Gastroesophageal sphincter (tissue), 4 donors: ENCODE results near the gene PPP3R2. TPM values are rescaled to one million over a fixed set of nuclear protein-coding genes. Genes with fewer than 3 reads are reported as not detected.
"Not testable (repeated sequence)": the region's sequence is repeated elsewhere in the genome, so short reads cannot be mapped to it uniquely, and the experiment has no call there.

Source experiments
- ATAC-seq: fragments of 150-250 bp; one replicate; pipeline ENCODE4 v1.9.1; 2016; ENCODE audit warnings: mild to moderate bottlenecking, moderate library complexity
- H3K27ac ChIP-seq, 4 donors: fragments of 200-600 bp; sonication (generic) in 3 of 4; 1 replicate in 3 of 4; 2 replicates in 1 of 4; pipeline ENCODE4 v1.5.1; 2016 to 2019
- H3K27me3 ChIP-seq: fragments of 200-600 bp; sonication (generic); one replicate; pipeline ENCODE4 v1.5.1; 2019
- H3K36me3 ChIP-seq, 2 donors: fragments of 200-600 bp; sonication (generic); one replicate each; pipeline ENCODE4 v1.5.1; 2019; ENCODE audit warnings: control low read depth in 1 of 2
- H3K4me1 ChIP-seq, 3 donors: fragments of 200-600 bp; sonication (generic); 1 replicate in 2 of 3; 2 replicates in 1 of 3; pipeline ENCODE4 v1.5.1; 2016 to 2019; ENCODE audit warnings: control low read depth in 2 of 3
- H3K4me3 ChIP-seq, 2 donors: fragments of 200-600 bp; sonication (generic); one replicate each; pipeline ENCODE4 v1.5.1; 2019; ENCODE audit warnings: mild to moderate bottlenecking in 1 of 2, moderate library complexity in 1 of 2
- H3K9me3 ChIP-seq, 3 donors: fragments of 200-600 bp; sonication (generic); one replicate each; pipeline ENCODE4 v1.5.1; 2017 to 2019; ENCODE audit warnings: control low read depth in 2 of 3
- CTCF ChIP-seq, 4 experiments: fragments of 200-600 bp in 2 of 4; fragments of 450-650 bp in 2 of 4; sonication (generic) in 1 of 4; IDR thresholded peaks; one replicate each; pipeline ENCODE4 v1.5.1; 2017 to 2019; ENCODE audit warnings: antibody characterized with exemption in 4 of 4, mild to moderate bottlenecking in 2 of 4, moderate library complexity in 2 of 4
- EP300 ChIP-seq: sonication (generic); formaldehyde crosslinking; IDR thresholded peaks from one replicate; pipeline ENCODE4 v1.6.1; 2017; ENCODE audit warnings: antibody characterized with exemption, mild to moderate bottlenecking
- POLR2A ChIP-seq, 2 donors: fragments of 450-650 bp; IDR thresholded peaks; one replicate each; pipeline ENCODE4 v1.6.1; 2017; ENCODE audit warnings: antibody characterized with exemption in 2 of 2, mild to moderate bottlenecking in 2 of 2, moderate library complexity in 1 of 2
- POLR2AphosphoS5 ChIP-seq: sonication (generic); formaldehyde crosslinking; IDR thresholded peaks from one replicate; pipeline ENCODE4 v1.6.1; 2017; ENCODE audit warnings: antibody characterized with exemption
- WGBS, 2 donors: methylation state at CpG; one replicate each; pipeline ENCODE4 v1.1.5; 2018; ENCODE audit warnings: low coverage in 1 of 2; 5-methylcytosine and 5-hydroxymethylcytosine counted together
- total RNA-seq, 4 donors: library from RNA; depleted of rRNA; stranded (reverse); fragments of >200 nt; gene quantifications; one replicate each; pipeline ENCODE4 v1.1.0, GENCODE V29; 2016

PPP3R2 gene
- total RNA-seq, 4 donors from 2014 or later = not detected

GRCh38 chr9:101549472-101550098 is 45.2 kb downstream of the PPP3R2 start:
- not testable (repeated sequence) for H3K27me3 ChIP-seq, ATAC-seq, H3K4me1 ChIP-seq, H3K9me3 ChIP-seq, H3K4me3 ChIP-seq, H3K27ac ChIP-seq
- 81 to 96% methylated on average over 9 to 15 of the region's 18 CpGs for WGBS, 2 donors
- TF ChIP-seq CTCF (IDR thresholded peaks at IDR 0.05) = peak in 3 of 4 experiments; percentile 20 to 44 (median 29)
- peaks cover 22 to 99% of the 10 kb centered on the region in 2 donors for H3K36me3 ChIP-seq

GRCh38 chr9:101543098-101543735 is 51.6 kb downstream of the PPP3R2 start:
- no CpG with 5 or more reads among the region's 14 CpGs for WGBS, 2 donors
- no peak for ATAC-seq
- no peak overlapping the region for H3K4me3 ChIP-seq
- TF ChIP-seq POLR2A (IDR thresholded peaks at IDR 0.05) (no peak), CTCF (IDR thresholded peaks at IDR 0.05) (no peak), EP300 (no peak), POLR2AphosphoS5 (no peak)
- H3K4me1 ChIP-seq = peaks cover 0 to 10% (median 0%) of the 10 kb centered on the region in 3 donors
- no peaks in the 10 kb centered on the region for H3K27me3 ChIP-seq
- peaks cover 11 to 90% of the 10 kb centered on the region in 2 donors for H3K36me3 ChIP-seq
- no peak overlapping the region for H3K27ac ChIP-seq
- no peaks in the 10 kb centered on the region for H3K9me3 ChIP-seq

Other genes with a start within 250 kb of the PPP3R2 start
- gene BAAT, start 210.0 kb downstream of the PPP3R2 start, total RNA-seq = under 1 TPM in 1 of 4 donors, not detected in 3; 0.25 TPM
- 10 to 100 TPM; 11.3 to 14.8 (median 13.4) TPM for gene MRPL50, start 196.4 kb downstream of the PPP3R2 start, total RNA-seq
- 10 to 100 TPM; 19.0 to 21.9 (median 20.5) TPM for gene ZNF189, start 196.1 kb downstream of the PPP3R2 start, total RNA-seq
- not detected for gene ALDOB, start 159.2 kb downstream of the PPP3R2 start, total RNA-seq
- 10 to 100 TPM; 23.6 to 40.7 (median 32.7) TPM for gene RNF20, start 61.1 kb downstream of the PPP3R2 start, total RNA-seq
- gene GRIN3A, start 143.7 kb upstream of the PPP3R2 start, total RNA-seq = under 1 TPM; under 0.01 to 0.69 (median 0.41) TPM